Measurements from ENCODE around the gene SMPD4.
"Not testable (repeated sequence)": the region's sequence is repeated elsewhere in the genome, so short reads cannot be mapped to it uniquely, and the experiment has no call there.

The SMPD4 gene

GRCh38 chr2:130181325-130181879 is at the start of gene SMPD4:
TSS of gene SMPD4 (minus strand) at chr2:130181602. CDS start at chr2:130176592, 5,010 bp downstream.
- TF ChIP-seq CTCF (IDR thresholded peaks at IDR 0.05; ENCODE audit: insufficient read depth, low read depth, low read length, missing control alignments), result peak; percentile 33

GRCh38 chr2:130230907-130231306 is 49.5 kb upstream of the SMPD4 start:
- not testable (repeated sequence) for DNase-seq (ENCODE audit: low read depth)

More at GRCh38 chr2:130181325-130181879, at the start of gene SMPD4:
- peak; percentile 96 for DNase-seq (ENCODE audit: low read depth)
- H3K4me3 ChIP-seq (ENCODE audit: low read depth, low read length), result peak within 1 kb of the TSS; percentile 79

GRCh38 chr2:130230376-130230775 is 49.0 kb upstream of the SMPD4 start:
- H3K4me3 ChIP-seq (ENCODE audit: low read depth, low read length), result not testable (repeated sequence)

More at GRCh38 chr2:130230907-130231306, 49.5 kb upstream of the SMPD4 start:
- H3K4me3 ChIP-seq (ENCODE audit: low read depth, low read length), result not testable (repeated sequence)

GRCh38 chr2:130229161-130229510 is 47.7 kb upstream of the SMPD4 start:
- not testable (repeated sequence) for DNase-seq (ENCODE audit: low read depth); H3K4me3 ChIP-seq (ENCODE audit: low read depth, low read length)

More at GRCh38 chr2:130230376-130230775, 49.0 kb upstream of the SMPD4 start:
- not testable (repeated sequence) for DNase-seq (ENCODE audit: low read depth)

GRCh38 chr2:130228467-130229160 is 47.2 kb upstream of the SMPD4 start:
- not testable (repeated sequence) for DNase-seq (ENCODE audit: low read depth)

GRCh38 chr2:130228005-130228404 is 46.6 kb upstream of the SMPD4 start:
- DNase-seq (ENCODE audit: low read depth); H3K4me3 ChIP-seq (ENCODE audit: low read depth, low read length): not testable (repeated sequence)

More at GRCh38 chr2:130228467-130229160, 47.2 kb upstream of the SMPD4 start:
- H3K4me3 ChIP-seq (ENCODE audit: low read depth, low read length), result not testable (repeated sequence)

- DNase-seq (ENCODE audit: low read depth), result peak; percentile 9
- not testable (repeated sequence) for H3K4me3 ChIP-seq (ENCODE audit: low read depth, low read length)
These were observed 41.1 kb upstream of the SMPD4 start for GRCh38 chr2:130222523-130222922.

GRCh38 chr2:130220505-130220904 is 39.1 kb upstream of the SMPD4 start:
- DNase-seq (ENCODE audit: low read depth); H3K4me3 ChIP-seq (ENCODE audit: low read depth, low read length): not testable (repeated sequence)

GRCh38 chr2:130219147-130219546 is 37.7 kb upstream of the SMPD4 start:
- not testable (repeated sequence) for DNase-seq (ENCODE audit: low read depth); H3K4me3 ChIP-seq (ENCODE audit: low read depth, low read length)

- DNase-seq (ENCODE audit: low read depth), result not testable (repeated sequence)
These were observed 25.6 kb upstream of the SMPD4 start for GRCh38 chr2:130207051-130207450.

GRCh38 chr2:130203150-130203549 is 21.7 kb upstream of the SMPD4 start:
- DNase-seq (ENCODE audit: low read depth); H3K4me3 ChIP-seq (ENCODE audit: low read depth, low read length): not testable (repeated sequence)

More at GRCh38 chr2:130207051-130207450, 25.6 kb upstream of the SMPD4 start:
- not testable (repeated sequence) for H3K4me3 ChIP-seq (ENCODE audit: low read depth, low read length)

- DNase-seq (ENCODE audit: low read depth); H3K4me3 ChIP-seq (ENCODE audit: low read depth, low read length): not testable (repeated sequence)
These were observed 21.1 kb upstream of the SMPD4 start for GRCh38 chr2:130202518-130202917.

GRCh38 chr2:130198343-130198742 is 16.9 kb upstream of the SMPD4 start, which contains the start of gene TUBA3E:
TSS of gene TUBA3E (minus strand) at chr2:130198439. CDS start at chr2:130198360, 79 bp downstream.
- TF ChIP-seq CTCF (IDR thresholded peaks at IDR 0.05; ENCODE audit: insufficient read depth, low read depth, low read length, missing control alignments), result no peak
- H3K4me3 ChIP-seq (ENCODE audit: low read depth, low read length), result no peak within 1 kb of the TSS
- DNase-seq (ENCODE audit: low read depth), result no peak

GRCh38 chr2:130196052-130196451 is 14.7 kb upstream of the SMPD4 start:
- H3K4me3 ChIP-seq (ENCODE audit: low read depth, low read length); DNase-seq (ENCODE audit: low read depth): not testable (repeated sequence)

GRCh38 chr2:130195089-130195635 is 13.8 kb upstream of the SMPD4 start:
- H3K4me3 ChIP-seq (ENCODE audit: low read depth, low read length); DNase-seq (ENCODE audit: low read depth): not testable (repeated sequence)

GRCh38 chr2:130193824-130194223 is 12.4 kb upstream of the SMPD4 start:
- not testable (repeated sequence) for DNase-seq (ENCODE audit: low read depth); H3K4me3 ChIP-seq (ENCODE audit: low read depth, low read length)

- not testable (repeated sequence) for DNase-seq (ENCODE audit: low read depth); H3K4me3 ChIP-seq (ENCODE audit: low read depth, low read length)
These were observed 11.0 kb upstream of the SMPD4 start for GRCh38 chr2:130192451-130192850.

Data from GM12865 (cell line).